K562 (cell line): ENCODE results near the gene ARMC7. TPM values are rescaled to one million over a fixed set of nuclear protein-coding genes. Genes with fewer than 3 reads are reported as not detected.
A peak's percentile ranks its signal among the peaks of the same experiment; 100 is the strongest.

Experiments
- ARNT ChIP-seq, 2 experiments: fragments of 450-650 bp; IDR thresholded peaks; 2 replicates each; pipeline ENCODE4 v1.6.1; 2016; ENCODE audit warnings: mild to moderate bottlenecking in 1 of 2
- ATF7 ChIP-seq: fragments of 450-650 bp; IDR thresholded peaks from 2 replicates; pipeline ENCODE4 v1.7.1; 2014; ENCODE audit warnings: mild to moderate bottlenecking, moderate library complexity
- BRF1 ChIP-seq: IDR thresholded peaks from 3 replicates; pipeline ENCODE4 v1.6.1; 2011; ENCODE audit warnings: borderline replicate concordance, mild to moderate bottlenecking; ENCODE audit not compliant: insufficient read length; ENCODE audit errors: extremely low read depth
- HLTF ChIP-seq: fragments of 450-650 bp; IDR thresholded peaks from 2 replicates; pipeline ENCODE4 v1.6.1; 2016
- HNRNPH1 ChIP-seq: fragments of 200-400 bp; formaldehyde crosslinking; optimal IDR thresholded peaks from 2 replicates; pipeline ENCODE3; 2017; ENCODE audit warnings: low read depth, mild to moderate bottlenecking, low read length, moderate library complexity
- KDM1A ChIP-seq, 2 experiments: fragments of 450-650 bp; IDR thresholded peaks; 2 replicates each; pipeline ENCODE4 v1.6.1; 2016; ENCODE audit warnings: mild to moderate bottlenecking in 2 of 2
- MXI1 ChIP-seq: IDR thresholded peaks from 2 replicates; pipeline ENCODE4 v1.6.1; 2011; ENCODE audit warnings: low read depth, mild to moderate bottlenecking, improper control_type of control experiment, low read length
- RBFOX2 ChIP-seq: fragments of 200-400 bp; formaldehyde crosslinking; IDR thresholded peaks from 2 replicates; pipeline ENCODE4 v1.6.1; 2017; ENCODE audit warnings: low read depth, mild to moderate bottlenecking, low read length, moderate library complexity
- RFX1 ChIP-seq: fragments of 450-650 bp; IDR thresholded peaks from 2 replicates; pipeline ENCODE4 v1.6.1; 2016; ENCODE audit warnings: mild to moderate bottlenecking, moderate library complexity
- SAFB2 ChIP-seq: fragments of 200-400 bp; formaldehyde crosslinking; IDR thresholded peaks from 2 replicates; pipeline ENCODE4 v1.6.1; 2018; ENCODE audit warnings: borderline replicate concordance, low read length, low read depth, moderate library complexity; ENCODE audit not compliant: severe bottlenecking
- SMAD4 ChIP-seq: fragments of 250-450 bp; sonication (Bioruptor Pico); conservative IDR thresholded peaks from 2 replicates; pipeline ENCODE4 v1.8.0; 2021; ENCODE audit warnings: inconsistent platforms, mild to moderate bottlenecking, moderate library complexity
- SPI1 ChIP-seq: IDR thresholded peaks from 2 replicates; pipeline ENCODE4 v1.6.1; 2011; ENCODE audit warnings: low read depth, low read length, control low read depth, borderline replicate concordance
- ZNF311 ChIP-seq: fragments of 250-450 bp; sonication (Bioruptor Pico); IDR thresholded peaks from 2 replicates; pipeline ENCODE4 v1.4.0; 2020; ENCODE audit warnings: mild to moderate bottlenecking, moderate library complexity
- ZNF764 ChIP-seq: fragments of 250-450 bp; sonication (Bioruptor Pico); IDR thresholded peaks from 2 replicates; pipeline ENCODE4 v1.4.0; 2020; ENCODE audit warnings: low read depth, mild to moderate bottlenecking, moderate library complexity
- ZNF766 ChIP-seq: fragments of 200-800 bp; sonication (Bioruptor generic); conservative IDR thresholded peaks from 2 replicates; pipeline ENCODE4 v1.6.1; 2016; ENCODE audit warnings: missing genetic modification characterization, missing compliant biosample characterization
- polyA plus RNA-seq, 8 experiments: library from polyadenylated mRNA; depleted of rRNA in 4 of 8; stranded (reverse) in 5 of 8; unstranded in 3 of 8; fragments of >200 nt; fragmentation: Nextera tagmentation in 2 of 8; fragmentation: Illumina TruSeq in 1 of 8; extraction: Ambion mirVana in 2 of 8; extraction: Trizol in 1 of 8; gene quantifications; 2 replicates each; pipeline versions ENCODE4 v1.2.1 to v1.2.3, GENCODE V29; 2011 to 2014; ENCODE audit warnings: inconsistent platforms in 1 of 8, missing spikeins in 1 of 8
- total RNA-seq, 7 experiments: library from RNA; depleted of rRNA in 6 of 7; stranded (reverse); fragments of >200 nt in 6 of 7; fragmentation: Illumina TruSeq in 2 of 7; extraction: Trizol in 2 of 7; gene quantifications; 2 replicates each; pipeline versions ENCODE4 v1.2.1 to v1.2.3, GENCODE V29; 2011 to 2021; ENCODE audit warnings: low replicate concordance in 1 of 7
- TF ChIP-seq, protein P1 (sequence below): fragments of 200-800 bp; sonication (Bioruptor generic); IDR thresholded peaks from 2 replicates; pipeline ENCODE4 v1.6.1; 2017; ENCODE audit warnings: missing genetic modification characterization, missing compliant biosample characterization
- TF ChIP-seq, protein P2 (sequence below): fragments of 450-650 bp; IDR thresholded peaks from 2 replicates; pipeline ENCODE4 v1.6.1; 2018; ENCODE audit warnings: mild to moderate bottlenecking, low read depth; ENCODE audit not compliant: partially characterized antibody
- TF ChIP-seq, protein P3 (sequence below): fragments of 450-650 bp; formaldehyde crosslinking; IDR thresholded peaks from 2 replicates; pipeline ENCODE4 v1.4.0; 2020; ENCODE audit warnings: mild to moderate bottlenecking, moderate library complexity
- TF ChIP-seq, protein P4 (sequence below): IDR thresholded peaks from 2 replicates; pipeline ENCODE4 v1.6.1; 2014; ENCODE audit warnings: antibody characterized with exemption
- TF ChIP-seq, protein P5 (sequence below): sonication (generic); formaldehyde crosslinking; IDR thresholded peaks from 2 replicates; pipeline ENCODE4 v1.9.0; 2022; ENCODE audit warnings: mild to moderate bottlenecking, missing genetic modification reagents
- TF ChIP-seq, protein P6 (sequence below): fragments of 450-650 bp; formaldehyde crosslinking; IDR thresholded peaks from 2 replicates; pipeline ENCODE4 v1.4.0; 2022; ENCODE audit warnings: missing genetic modification characterization

The ARMC7 gene
- total and polyA plus RNA-seq, 9 of the 15 experiments (the other 6 are each of a cell fraction or from before 2014, with no cell fraction given): 1.4 to 15.2 (median 5.9) TPM

DNA sequence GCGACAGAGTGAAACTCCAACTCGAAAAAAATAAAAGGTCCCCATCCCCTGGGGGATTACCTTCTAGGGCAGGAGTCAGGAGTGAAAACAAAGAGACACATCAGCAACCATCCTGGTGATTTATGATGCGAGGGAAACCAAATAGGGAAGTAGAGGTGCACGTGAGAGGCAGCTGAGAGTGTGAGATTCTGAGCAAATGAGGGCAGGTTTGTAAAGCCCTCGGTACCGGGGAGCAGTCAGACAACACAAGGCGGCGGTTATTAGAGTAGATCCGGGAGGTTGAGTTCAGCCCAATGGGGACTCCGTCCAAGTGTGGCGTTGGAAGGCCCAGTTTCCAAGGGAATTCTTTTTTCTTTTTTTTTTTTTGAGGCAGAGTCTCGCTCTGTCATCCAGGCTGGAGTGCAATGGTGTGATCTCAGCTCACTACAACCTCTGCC is 7.4 kb upstream of the ARMC7 start (continued):
- TF ChIP-seq, protein P1, sequence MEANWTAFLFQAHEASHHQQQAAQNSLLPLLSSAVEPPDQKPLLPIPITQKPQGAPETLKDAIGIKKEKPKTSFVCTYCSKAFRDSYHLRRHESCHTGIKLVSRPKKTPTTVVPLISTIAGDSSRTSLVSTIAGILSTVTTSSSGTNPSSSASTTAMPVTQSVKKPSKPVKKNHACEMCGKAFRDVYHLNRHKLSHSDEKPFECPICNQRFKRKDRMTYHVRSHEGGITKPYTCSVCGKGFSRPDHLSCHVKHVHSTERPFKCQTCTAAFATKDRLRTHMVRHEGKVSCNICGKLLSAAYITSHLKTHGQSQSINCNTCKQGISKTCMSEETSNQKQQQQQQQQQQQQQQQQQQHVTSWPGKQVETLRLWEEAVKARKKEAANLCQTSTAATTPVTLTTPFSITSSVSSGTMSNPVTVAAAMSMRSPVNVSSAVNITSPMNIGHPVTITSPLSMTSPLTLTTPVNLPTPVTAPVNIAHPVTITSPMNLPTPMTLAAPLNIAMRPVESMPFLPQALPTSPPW: 0 out of 2 replicates have a peak, but pooled peaks have one; percentile 11
- TF ChIP-seq SMAD4 (0 out of 2 replicates have a peak, but pooled peaks have one; percentile 32), HNRNPH1 (no peak), SPI1 (peak; percentile 45), KDM1A (IDR thresholded peaks at IDR 0.05) (peak in 1 of 2 experiments; percentile 43; a peak in 2 of 4 replicates), SAFB2 (no peak), RFX1 (no peak), ARNT (IDR thresholded peaks at IDR 0.05) (no peak), BRF1 (no peak), HLTF (no peak), MXI1 (no peak), ZNF311 (CRISPR knock-in tag) (no peak), ATF7 (0 out of 2 replicates have a peak, but pooled peaks have one; percentile 14), ZNF766 (0 out of 2 replicates have a peak, but pooled peaks have one; percentile 13), RBFOX2 (no peak), ZNF764 (CRISPR knock-in tag) (no peak)
- TF ChIP-seq, protein P2, sequence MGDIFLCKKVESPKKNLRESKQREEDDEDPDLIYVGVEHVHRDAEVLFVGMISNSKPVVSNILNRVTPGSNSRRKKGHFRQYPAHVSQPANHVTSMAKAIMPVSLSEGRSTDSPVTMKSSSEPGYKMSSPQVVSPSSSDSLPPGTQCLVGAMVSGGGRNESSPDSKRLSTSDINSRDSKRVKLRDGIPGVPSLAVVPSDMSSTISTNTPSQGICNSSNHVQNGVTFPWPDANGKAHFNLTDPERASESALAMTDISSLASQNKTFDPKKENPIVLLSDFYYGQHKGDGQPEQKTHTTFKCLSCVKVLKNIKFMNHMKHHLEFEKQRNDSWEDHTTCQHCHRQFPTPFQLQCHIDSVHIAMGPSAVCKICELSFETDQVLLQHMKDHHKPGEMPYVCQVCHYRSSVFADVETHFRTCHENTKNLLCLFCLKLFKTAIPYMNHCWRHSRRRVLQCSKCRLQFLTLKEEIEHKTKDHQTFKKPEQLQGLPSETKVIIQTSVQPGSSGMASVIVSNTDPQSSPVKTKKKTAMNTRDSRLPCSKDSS: no peak
- TF ChIP-seq, protein P3, sequence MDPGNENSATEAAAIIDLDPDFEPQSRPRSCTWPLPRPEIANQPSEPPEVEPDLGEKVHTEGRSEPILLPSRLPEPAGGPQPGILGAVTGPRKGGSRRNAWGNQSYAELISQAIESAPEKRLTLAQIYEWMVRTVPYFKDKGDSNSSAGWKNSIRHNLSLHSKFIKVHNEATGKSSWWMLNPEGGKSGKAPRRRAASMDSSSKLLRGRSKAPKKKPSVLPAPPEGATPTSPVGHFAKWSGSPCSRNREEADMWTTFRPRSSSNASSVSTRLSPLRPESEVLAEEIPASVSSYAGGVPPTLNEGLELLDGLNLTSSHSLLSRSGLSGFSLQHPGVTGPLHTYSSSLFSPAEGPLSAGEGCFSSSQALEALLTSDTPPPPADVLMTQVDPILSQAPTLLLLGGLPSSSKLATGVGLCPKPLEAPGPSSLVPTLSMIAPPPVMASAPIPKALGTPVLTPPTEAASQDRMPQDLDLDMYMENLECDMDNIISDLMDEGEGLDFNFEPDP (CRISPR knock-in tag): no peak
- TF ChIP-seq, protein P4, sequence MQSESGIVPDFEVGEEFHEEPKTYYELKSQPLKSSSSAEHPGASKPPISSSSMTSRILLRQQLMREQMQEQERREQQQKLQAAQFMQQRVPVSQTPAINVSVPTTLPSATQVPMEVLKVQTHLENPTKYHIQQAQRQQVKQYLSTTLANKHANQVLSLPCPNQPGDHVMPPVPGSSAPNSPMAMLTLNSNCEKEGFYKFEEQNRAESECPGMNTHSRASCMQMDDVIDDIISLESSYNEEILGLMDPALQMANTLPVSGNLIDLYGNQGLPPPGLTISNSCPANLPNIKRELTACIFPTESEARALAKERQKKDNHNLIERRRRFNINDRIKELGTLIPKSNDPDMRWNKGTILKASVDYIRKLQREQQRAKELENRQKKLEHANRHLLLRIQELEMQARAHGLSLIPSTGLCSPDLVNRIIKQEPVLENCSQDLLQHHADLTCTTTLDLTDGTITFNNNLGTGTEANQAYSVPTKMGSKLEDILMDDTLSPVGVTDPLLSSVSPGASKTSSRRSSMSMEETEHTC: peak; percentile 72; the same call in 1 of the 2 replicates
- TF ChIP-seq, protein P5, sequence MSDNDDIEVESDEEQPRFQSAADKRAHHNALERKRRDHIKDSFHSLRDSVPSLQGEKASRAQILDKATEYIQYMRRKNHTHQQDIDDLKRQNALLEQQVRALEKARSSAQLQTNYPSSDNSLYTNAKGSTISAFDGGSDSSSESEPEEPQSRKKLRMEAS: peak; percentile 86
- TF ChIP-seq, protein P6, sequence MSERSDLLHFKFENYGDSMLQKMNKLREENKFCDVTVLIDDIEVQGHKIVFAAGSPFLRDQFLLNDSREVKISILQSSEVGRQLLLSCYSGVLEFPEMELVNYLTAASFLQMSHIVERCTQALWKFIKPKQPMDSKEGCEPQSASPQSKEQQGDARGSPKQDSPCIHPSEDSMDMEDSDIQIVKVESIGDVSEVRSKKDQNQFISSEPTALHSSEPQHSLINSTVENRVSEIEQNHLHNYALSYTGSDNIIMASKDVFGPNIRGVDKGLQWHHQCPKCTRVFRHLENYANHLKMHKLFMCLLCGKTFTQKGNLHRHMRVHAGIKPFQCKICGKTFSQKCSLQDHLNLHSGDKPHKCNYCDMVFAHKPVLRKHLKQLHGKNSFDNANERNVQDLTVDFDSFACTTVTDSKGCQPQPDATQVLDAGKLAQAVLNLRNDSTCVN (CRISPR knock-in tag): no peak
